Erythroblast (primary cell): ENCODE results near the gene SHISA5.

Experiments used
- GATA1 ChIP-seq: IDR thresholded peaks from 2 replicates; pipeline ENCODE4 v1.6.1; 2011; ENCODE audit warnings: low read depth, mild to moderate bottlenecking, control low read depth, low read length, moderate library complexity
- POLR2A ChIP-seq: IDR thresholded peaks from 2 replicates; pipeline ENCODE4 v1.6.1; 2011; ENCODE audit warnings: mild to moderate bottlenecking, low read length

GRCh38 chr3:48418651-48419050 is 85.3 kb downstream of the SHISA5 start:
- TF ChIP-seq POLR2A (no peak), GATA1 (no peak)
